GM19455 (cell line): Measurements from ENCODE around the gene ADRB1.

ENCODE experiments used
- ATAC-seq: cut with Tn5 transposase; IDR thresholded peaks from one replicate; pipeline ENCODE4 v1.9.1; 2021; ENCODE audit not compliant: unreplicated experiment

Gene ADRB1

DNA sequence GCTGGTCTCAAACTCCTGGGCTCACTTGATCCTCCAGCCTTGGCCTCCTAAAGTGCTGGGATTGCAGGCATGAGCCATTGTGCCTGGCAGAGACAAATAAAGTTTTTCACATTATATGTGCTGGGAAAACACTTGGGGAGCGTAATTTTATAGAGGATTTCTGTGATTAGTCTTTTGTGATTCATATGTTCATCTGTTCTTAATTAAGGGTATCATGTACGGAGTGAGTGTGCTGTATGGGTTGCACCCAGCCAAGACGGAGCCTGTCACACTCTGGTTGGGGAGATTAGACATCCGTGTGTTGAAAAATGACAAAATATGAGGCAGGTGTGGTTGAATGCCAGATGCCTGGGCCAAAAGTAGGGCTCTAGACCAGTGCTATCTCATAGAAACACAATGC lies 10.3 kb downstream of the ADRB1 start:
- no peak for ATAC-seq

DNA sequence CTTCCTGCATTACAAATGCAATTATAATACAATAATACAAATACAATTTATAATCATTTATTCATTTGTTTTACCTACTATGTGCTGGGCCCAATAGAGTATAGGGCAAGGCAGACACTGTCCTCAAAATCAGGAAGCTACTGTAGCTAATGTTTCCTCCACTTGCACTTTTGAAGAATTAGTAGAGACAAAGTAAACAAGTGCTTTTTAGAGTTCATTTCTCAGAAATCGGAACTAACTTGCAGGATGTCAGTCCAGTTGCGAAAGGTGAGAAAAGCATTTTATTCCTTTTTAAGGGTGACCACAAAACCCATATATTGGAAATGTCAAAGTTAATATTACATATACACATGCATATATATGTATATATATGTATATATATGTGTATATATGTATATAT lies 14.2 kb downstream of the ADRB1 start:
- no peak for ATAC-seq

DNA sequence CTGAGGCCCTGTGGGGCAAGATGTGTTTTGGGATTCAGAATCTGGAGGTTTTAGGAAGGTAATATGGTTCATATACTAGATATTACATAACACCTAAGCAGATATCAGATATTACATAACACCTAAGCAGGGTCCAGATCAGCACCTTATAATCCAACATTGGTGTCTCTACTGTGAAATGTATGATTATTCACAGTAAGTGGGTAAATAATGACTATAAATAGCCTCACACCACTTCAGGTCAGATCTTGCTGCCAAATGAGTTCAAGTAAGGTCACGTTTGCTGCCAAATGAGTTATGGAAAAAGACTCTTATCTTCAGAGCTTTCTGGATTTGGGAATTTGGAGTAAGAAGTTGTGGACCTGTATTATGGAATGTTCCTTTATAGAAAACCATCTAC lies 14.6 kb downstream of the ADRB1 start:
- ATAC-seq, result no peak

DNA sequence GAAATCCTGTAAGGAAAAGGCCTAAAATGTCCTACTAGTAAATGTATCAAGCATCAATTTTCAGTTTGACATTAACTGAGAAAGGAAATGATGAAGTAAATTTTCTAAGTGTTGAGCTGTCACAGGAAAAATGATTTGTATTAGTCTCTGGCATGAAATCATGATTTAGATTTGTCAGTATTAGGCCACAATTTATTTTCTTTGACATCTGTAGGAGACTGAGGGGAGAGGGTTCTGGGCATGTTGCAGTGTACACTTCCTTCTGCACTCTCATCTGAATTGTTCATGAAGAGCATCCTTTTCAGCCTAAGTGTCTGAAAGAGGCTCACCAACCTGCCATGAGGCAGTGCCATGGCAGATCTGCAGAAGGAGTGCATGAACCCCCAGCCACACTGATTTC lies 15.9 kb downstream of the ADRB1 start:
- ATAC-seq, result no peak

DNA sequence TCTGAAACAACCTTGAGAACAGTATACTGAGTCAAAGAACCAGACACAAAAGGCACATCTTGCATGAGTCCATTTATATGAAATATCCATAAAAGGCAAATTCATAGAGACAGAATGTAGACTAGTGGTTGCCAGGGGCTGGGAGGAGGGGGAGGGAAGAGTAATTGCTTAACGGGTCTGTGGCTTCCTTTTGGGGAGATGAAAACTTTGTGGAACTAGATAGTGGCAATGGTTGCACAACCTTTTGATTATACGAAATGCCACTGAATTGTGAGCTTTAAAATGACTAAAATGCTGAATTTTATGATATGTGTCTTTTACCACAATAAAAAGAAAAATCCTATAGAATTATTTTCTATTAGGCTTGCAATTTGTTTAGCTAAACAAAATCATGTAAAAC lies 16.8 kb downstream of the ADRB1 start:
- no peak for ATAC-seq

DNA sequence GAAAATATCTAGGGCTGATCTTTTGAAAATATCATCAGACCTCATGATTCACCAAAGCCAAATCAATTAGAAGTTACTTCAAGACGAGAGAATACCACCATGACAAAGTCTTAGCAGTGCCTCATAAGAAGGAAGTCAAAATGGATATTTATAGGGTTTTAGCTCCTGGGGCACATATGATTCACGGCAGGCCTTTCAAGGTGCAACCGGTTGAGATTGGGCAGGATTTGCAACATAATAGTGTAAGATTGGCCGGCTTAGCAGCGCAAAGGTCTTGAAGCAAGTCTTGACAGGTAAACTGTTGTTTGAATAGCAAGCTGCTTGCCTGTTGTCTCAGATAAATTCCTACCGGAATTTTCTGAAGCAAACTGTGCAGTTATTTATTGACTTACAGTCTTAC lies 17.5 kb downstream of the ADRB1 start:
- no peak for ATAC-seq

DNA sequence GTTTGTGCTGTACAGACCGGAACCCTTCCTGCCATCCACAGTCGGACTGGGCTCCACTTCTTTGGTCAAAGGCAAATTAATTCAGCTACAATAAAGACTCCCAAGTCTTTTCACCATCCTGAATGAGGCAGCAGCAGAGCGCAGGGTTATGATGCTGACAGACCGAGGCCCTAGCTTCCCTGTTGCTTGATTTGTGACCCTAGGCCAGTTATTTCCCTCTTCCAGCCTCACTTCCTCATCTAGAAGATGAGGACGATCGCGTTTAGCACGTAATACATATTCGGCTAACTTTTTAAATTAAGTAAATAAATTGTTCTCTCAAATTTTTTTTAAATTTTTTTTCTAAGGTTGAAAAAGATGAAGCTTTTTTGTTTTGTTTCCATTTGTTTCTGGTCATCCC lies 18.1 kb downstream of the ADRB1 start:
- no peak for ATAC-seq

DNA sequence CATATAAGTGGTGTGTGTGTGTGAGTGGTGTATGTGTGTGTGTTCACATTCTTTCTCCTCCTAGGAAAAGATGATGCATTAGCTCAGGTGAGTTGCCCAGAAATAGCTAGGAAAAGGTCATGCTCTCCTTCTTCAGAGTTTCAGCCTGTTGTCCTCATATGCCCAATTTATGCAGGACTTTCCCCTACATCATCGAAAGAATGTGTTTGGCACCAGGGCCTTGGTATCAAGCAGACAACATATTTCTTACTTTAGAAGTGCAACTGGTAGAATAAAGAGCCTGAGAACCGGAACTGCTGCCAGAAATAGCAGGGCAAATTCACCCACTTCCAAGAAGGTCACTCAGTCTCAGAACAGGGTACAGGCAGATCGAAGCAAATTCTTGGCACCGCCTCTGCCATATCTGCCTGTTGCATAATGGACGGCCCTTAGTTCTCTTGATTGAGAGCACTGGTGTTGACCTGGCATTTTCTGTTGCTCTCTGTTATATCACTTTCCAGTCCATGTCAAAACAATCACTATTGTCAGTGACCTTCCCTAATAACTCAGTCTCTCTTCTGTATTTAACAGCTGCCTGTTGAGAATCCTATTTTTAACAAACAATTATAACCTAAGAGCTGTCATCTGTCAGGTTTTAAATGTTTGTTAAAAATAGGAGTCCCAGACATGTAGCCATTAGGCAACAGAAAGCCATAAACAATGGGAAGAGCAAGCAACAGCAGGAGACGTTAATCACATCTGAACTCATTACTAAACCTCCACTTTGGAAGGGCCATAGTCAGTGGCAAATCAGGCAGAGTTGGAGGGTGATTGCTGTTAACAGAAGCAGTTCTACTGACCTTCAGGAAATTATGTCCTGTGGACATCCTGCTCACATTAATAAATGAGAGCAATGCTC lies 20.7 kb downstream of the ADRB1 start:
- no peak for ATAC-seq

DNA sequence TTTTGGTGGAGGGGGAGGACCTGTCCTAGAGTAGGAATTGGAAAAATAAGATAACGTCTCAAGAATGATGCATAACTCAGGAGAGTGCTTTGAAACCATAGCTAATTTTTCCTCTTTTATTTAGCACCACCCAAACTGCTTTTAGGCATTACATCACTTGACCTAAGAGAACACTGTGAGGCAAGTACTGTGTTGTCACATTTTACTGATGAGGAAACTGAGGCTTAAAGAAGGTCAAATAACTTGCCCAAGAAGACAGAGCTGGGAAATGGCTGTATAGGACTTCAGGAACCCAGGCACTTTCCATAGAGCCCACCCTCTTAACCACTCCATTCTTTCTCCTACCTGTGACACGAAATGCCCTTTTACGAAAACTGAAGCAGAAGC lies 21.4 kb downstream of the ADRB1 start:
- ATAC-seq, result no peak

DNA sequence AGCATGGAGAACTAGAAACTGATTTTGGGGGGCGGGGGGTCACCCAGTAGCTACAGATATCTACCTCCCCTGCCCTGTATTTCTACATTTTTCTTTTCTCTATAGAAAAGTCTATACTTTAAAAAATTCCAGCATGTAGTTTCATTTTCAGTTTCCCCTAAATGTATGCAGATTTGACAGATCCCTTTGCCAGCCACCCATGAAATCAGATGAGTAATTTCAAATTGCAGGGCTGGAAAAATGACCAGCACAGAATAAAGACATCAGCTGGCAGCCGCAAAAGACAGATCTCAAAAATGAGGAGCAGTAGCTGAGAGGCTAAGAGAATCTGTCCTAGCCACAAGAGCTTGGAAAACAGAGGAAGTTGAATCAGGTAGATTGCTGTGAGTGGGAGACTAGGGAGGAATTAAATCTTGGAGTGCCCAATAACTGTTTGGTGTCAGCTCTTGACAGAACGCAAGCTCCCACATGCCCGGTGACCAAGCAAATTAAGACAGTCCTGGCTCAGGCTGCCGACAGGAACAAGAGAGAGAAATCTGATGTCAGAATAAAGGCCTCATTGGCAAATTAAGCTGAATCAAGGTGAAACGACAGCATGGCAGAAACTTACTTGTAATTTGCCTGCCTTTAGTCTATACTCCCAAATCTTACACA lies 24.5 kb downstream of the ADRB1 start:
- no peak for ATAC-seq

DNA sequence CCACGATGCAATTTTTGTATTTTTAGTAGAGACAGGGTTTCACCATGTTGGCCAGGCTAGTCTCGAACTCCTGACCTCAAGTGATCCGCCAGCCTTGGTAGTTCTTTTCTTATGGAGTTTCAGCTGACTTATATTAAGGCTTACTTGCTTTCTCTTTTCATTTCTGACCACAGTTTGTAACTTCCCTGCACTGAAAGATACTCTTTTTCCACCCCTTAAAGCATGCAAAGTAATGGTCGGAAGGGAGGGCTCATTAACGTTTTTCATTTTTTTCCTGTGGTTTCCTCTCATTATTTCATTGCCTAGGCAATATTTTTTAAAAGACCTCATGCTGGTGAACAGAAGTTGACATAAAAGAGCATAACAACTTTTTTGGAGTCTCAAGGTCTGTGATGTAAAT lies 27.0 kb downstream of the ADRB1 start:
- no peak for ATAC-seq

DNA sequence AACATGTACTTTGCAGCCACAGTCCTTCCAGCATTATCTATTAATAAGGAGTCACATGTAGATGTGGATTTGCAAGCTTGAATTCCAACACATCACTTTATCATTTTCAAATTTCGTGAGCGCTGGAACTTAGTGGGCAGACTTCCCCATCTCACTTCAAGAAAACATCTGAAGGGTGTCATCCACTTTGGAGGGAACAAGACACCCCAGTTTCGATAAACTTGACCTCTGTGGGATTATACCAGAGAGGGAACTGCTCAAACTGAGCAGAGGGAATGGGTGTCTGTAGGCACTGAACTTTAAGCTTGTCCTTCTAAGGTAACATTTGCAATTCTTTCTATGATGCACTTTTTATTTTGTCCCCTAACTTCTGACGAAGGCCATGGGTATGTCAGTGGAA lies 27.5 kb downstream of the ADRB1 start:
- ATAC-seq, result no peak

DNA sequence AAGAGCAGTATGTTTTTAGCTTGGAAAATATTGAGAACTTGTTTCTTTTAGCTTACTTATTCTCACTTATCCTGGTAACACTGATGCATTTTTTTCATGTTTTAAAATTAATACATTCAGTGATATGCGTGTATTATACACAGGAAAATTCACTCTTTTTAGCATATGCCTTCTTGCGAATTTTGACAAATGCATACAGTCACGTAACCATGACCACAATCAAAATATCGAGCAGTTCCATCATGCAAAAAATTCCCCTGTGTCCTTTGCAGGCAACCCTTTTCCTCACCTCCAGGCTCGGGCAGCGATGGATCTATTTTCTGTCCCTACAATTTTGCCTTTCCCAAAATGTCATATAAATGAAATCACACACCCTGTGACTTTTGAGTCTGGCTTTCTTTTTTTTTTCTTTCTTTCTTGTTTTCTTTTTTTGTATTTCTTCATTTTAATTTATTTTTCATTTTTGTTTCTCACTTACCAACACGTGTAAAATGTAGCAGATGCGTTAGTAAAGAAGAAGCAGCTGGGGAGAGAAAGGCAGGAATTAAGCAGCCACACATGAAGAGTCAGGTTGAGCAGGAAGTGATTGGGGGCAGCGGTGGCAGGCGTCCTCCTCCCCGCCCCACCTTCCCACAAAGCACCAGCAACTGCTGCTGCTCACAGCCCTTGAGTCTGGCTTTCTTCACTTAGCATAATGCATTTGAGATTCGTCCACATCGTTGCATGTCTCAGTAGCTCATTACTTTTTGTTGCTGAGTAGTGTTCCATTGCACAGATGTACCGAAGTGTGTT lies 29.9 kb downstream of the ADRB1 start:
- ATAC-seq, result no peak

DNA sequence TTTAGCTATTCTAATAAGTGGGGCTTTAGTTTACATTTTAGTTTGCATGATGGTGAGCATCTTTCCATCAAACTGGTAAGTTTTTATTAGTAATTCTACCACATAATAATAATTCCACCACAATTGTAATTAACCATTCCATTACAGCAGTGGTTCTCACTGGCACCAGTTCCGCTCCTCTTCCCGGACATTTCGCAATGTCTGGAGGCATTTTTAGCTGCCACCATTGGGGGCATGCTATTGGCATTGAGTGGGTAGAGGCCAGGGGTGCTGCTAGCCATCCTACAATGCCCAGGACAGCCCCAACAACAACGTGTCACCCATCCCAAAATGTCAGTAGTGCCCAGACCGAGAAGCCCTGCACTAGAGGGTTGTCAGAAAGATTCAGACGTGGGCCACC lies 31.4 kb downstream of the ADRB1 start:
- ATAC-seq, result no peak

DNA sequence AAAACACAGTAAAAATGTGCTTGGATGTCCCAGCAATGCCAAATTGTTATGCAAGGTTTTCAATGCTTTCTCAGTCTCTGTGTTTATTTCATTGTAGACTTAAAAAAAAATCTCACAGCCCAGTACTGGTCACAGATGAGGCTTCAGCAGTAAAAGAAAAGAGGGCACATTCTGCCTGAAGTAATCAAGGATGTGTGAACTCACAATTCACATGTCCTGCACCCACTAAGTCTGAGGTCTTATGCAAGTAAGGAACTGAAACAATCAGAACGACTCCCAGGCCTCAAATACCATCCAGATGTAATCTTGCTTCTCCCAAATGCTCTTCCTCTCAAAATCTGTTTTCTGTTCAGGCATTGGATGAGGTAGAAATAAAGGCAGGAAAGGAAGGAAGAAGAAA lies 33.7 kb downstream of the ADRB1 start:
- ATAC-seq, result no peak

DNA sequence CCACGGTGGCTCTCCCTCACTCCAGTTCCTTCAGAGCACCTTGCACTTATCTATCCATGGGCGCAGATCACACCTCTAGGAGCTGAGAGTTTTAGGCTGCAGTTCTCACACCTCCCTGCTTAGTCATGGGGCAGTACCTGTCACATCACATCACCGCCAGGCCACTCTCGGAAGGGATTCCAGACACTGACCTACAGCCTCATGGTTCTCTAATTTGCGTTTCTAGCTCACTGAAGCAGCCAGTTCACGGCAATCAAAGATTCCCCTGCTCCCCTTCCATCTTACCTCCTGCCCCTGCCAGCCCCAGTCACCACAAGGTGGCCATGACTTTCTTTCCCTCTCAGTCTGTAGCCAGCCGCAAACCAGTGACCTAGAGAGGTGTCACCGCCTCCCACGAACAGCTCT lies 34.2 kb downstream of the ADRB1 start:
- ATAC-seq, result no peak

DNA sequence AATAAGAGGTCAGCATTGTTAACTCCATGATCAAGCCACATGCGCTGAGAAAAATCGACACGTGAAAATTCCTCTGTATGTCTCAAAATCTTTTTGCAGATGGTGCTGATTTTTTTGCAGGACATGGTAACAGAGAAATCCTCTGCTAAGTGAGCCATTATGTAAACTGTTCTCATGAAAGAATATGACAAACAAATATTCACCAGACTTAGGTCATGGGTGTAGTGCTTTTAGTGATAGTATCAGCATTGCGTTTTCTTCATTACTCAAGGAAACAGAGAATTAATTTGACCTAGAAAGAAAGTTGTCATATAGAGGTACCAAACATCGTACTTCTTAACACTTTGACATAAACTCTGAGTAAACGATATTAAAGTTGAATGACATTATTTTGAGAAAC lies 34.7 kb downstream of the ADRB1 start:
- no peak for ATAC-seq

DNA sequence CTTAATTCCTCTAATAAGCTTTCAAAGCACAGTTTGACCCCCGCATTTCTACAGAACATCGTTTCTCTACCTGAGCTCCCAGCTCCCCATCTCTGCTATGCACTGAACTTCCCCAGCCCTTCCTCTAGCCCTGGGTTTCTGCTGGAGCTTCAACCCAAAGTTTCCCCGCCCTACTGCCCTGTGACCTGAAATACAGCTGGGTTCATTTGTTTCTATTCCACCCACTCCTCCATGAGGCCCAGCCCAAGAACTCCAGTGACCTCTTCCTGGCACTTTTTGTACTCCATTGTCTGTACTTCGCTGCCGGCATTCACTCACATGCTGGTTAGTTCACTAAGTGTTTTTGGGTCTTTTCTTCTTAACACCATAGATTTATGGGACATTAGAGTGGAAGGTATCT lies 35.8 kb downstream of the ADRB1 start:
- no peak for ATAC-seq

DNA sequence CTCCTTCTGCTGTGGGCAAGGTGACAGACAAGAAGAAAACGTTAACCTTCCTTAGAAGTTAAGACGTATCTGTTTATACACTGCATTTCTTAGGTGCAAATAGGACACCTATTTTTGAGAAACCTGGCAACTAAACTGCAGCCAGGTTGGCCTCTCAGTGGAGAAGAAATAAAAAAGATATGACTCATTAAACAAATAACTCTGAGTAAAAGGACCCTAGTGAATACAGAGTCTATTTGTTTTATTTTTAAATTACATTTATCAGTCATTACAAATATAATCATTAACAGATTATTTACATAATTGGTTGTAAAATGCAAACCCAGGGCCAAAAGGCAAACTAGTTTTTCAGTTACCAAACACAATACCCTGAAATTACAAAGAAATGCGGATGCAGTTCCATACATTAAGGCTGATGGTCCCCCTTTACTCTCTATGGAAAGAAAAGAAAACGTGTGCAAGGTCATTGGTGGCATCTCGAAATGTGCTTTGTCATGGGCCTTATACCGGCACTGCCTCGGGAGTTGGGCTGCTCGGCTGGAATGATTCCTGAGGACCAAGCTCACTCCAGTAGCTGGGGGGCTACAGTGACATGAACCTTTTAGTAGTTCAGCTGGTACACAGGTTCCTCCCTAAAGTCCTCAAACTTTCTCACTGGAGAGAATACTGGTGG lies 38.4 kb downstream of the ADRB1 start:
- no peak for ATAC-seq

DNA sequence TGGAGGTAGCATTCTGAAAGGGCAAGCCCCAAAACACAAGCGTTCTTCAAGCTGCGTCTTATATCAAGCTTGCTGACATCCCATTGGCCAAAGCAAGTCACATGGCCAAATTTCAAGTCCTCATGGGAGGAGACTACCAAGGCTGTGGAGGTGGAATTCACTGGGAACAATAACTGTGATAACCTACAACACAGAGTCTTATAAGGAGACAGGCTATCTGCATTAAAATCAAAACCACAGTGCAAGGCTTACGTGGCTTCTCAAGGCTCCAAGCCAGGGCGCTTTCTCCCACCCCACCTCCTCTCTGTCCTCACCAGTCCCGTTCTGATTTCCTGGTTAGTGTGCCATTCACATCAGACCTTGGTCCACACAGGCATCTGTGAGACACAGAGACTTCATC lies 39.4 kb downstream of the ADRB1 start:
- ATAC-seq, result no peak

DNA sequence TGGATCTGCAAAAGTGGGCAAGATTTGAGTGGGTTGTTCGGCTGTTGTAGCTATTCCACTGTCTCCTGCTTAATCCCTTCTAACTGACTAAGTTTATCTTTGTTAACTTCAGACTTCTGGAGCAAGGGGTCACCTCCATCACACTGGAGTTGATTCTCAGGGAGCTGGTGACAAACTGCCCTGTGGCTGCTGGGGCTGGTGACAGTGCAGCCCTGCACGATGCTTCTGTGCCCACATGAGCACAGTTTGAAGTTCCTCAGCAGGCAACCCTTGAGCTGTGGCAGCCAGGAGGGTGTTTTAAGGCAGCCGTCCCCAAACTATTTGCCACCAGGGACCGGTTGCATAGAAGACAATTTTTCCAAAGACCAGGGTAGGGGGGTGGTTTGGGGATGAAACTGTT lies 40.5 kb downstream of the ADRB1 start:
- ATAC-seq, result no peak
